HFFc6 (cell line): ENCODE results near the gene PPP1R10. TPM values are rescaled to one million over a fixed set of nuclear protein-coding genes. Genes with fewer than 3 reads are reported as not detected.

ENCODE experiments used
- DNase-seq: peaks from one replicate; pipeline ENCODE4 v3.0.0-alpha.2; 2018
- H3K27ac Mint-ChIP-seq: 2 replicates; pipeline ENCODE4 v1.8.0; 2020; ENCODE audit warnings: mild to moderate bottlenecking, mixed read lengths
- H3K27me3 Mint-ChIP-seq: 2 replicates; pipeline ENCODE4 v1.8.0; 2021; ENCODE audit warnings: mild to moderate bottlenecking, moderate library complexity, mixed read lengths; ENCODE audit not compliant: insufficient read depth
- H3K36me3 Mint-ChIP-seq: 2 replicates; pipeline ENCODE4 v1.8.0; 2021; ENCODE audit warnings: low read depth, mixed read lengths
- H3K4me1 Mint-ChIP-seq: 2 replicates; pipeline ENCODE4 v1.8.0; 2020; ENCODE audit warnings: low read depth, mixed read lengths
- H3K4me3 Mint-ChIP-seq: 2 replicates; pipeline ENCODE4 v1.8.0; 2020; ENCODE audit warnings: mild to moderate bottlenecking, moderate library complexity, mixed read lengths
- H3K9me3 Mint-ChIP-seq: 2 replicates; pipeline ENCODE4 v1.8.0; 2020; ENCODE audit warnings: mild to moderate bottlenecking, mixed read lengths
- total RNA-seq, 6 experiments: library from RNA; stranded (reverse); fragmentation: NEBNext Ultra II Directional; extraction: Animal tissue kit (Norgen Biotek cat#: 25700); gene quantifications; 2 replicates in 1 of 6; 3 replicates in 5 of 6; pipeline ENCODE4 v1.2.3, GENCODE V29; 2021
- TF ChIP-seq, protein P1 (sequence below): fragments of 200-600 bp; sonication (generic); IDR thresholded peaks from 2 replicates; pipeline ENCODE4 v1.5.0; 2021; ENCODE audit warnings: antibody characterized with exemption, mild to moderate bottlenecking

Gene PPP1R10
- total RNA-seq, 6 experiments from 2014 or later = 62.4 to 75.4 (median 71.2) TPM

DNA sequence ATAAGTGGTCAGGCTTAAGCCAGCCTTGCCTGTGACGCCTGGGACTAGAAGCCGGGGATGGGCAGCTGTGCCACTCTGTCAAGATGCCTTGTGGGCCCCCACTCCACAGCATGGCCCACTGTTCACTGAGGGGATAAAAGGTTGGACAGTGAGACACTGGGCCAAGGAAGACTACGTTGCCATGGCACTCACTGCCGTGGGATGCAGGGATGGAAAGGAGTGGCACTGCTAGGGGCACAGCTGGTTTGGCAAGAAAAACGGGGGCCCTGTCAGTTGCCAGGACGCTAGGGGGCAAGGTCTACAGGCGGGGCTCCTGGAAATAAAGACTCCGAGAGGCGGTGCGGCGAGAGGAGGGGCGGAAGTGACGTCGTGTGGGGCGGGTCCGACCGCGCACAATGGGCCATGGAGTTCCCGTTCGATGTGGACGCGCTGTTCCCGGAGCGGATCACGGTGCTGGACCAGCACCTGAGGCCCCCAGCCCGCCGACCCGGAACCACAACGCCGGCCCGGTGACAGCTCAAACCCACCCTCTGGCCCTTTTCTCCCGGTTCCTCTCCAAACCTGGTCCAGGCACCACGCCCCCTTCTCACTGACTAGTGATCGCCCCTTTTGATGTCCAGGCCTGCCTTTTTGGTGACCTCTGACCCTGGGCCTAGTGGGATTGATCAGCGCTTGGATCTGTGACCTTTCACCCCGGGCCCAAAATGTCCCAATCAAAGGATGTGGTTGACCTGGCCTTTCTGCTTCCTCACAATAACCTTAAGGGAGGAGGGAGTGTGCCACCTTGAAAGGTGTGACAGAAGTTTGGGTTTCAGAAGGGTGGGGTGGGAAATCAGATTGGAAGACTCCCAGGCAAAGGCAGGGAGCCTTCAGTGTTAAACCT is 9.7 kb upstream of the PPP1R10 start, which contains the start of gene ATAT1:
TSS of gene ATAT1 (plus strand) at position 391 of the 883 bp plus-strand sequence.
- peak within 1 kb of the TSS; percentile 88 for H3K4me3 Mint-ChIP-seq
- H3K36me3 Mint-ChIP-seq = peaks cover 29% of the 10 kb centered on the region
- peak within 1 kb of the TSS; percentile 89 for H3K27ac Mint-ChIP-seq
- DNase-seq = peak; percentile 72
- H3K4me1 Mint-ChIP-seq = peaks cover 23% of the 10 kb centered on the region
- TF ChIP-seq, protein P1, sequence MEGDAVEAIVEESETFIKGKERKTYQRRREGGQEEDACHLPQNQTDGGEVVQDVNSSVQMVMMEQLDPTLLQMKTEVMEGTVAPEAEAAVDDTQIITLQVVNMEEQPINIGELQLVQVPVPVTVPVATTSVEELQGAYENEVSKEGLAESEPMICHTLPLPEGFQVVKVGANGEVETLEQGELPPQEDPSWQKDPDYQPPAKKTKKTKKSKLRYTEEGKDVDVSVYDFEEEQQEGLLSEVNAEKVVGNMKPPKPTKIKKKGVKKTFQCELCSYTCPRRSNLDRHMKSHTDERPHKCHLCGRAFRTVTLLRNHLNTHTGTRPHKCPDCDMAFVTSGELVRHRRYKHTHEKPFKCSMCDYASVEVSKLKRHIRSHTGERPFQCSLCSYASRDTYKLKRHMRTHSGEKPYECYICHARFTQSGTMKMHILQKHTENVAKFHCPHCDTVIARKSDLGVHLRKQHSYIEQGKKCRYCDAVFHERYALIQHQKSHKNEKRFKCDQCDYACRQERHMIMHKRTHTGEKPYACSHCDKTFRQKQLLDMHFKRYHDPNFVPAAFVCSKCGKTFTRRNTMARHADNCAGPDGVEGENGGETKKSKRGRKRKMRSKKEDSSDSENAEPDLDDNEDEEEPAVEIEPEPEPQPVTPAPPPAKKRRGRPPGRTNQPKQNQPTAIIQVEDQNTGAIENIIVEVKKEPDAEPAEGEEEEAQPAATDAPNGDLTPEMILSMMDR = peak; percentile 66
- no peaks in the 10 kb centered on the region for H3K27me3 Mint-ChIP-seq
- no peaks in the 10 kb centered on the region for H3K9me3 Mint-ChIP-seq

DNA sequence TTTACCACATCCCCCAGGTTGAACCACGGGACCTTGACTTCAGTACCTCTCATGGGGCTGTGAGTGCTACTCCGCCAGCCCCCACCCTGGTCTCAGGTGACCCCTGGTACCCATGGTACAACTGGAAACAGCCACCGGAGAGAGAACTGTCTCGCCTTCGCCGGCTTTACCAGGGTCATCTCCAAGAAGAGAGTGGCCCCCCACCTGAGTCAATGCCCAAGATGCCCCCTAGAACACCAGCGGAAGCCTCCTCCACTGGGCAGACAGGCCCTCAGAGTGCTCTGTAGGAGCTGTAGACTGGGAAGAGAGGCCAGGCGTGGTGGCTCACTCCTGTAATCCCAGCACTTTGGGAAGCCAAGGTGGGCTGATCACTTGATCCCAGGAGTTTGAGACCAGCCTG is 8.5 kb upstream of the PPP1R10 start:
- H3K4me1 Mint-ChIP-seq = peaks cover 19% of the 10 kb centered on the region
- H3K36me3 Mint-ChIP-seq = peaks cover 21% of the 10 kb centered on the region

DNA sequence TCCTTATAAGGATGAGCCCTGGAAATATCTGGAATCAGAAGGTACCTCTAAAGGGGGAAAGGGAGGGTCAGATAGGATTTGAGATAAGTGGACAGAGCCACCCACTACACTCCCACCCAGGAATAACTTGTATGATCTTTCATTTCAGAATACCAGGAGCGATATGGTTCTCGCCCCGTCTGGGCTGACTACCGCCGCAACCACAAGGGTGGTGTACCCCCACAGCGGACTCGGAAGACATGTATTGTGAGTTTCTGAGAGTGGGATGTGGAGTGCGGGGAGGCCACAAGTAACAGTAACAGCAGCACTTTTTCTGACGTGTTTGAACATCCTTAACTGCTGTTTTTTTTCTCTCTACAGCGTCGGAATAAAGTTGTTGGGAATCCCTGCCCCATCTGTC is 2.5 kb upstream of the PPP1R10 start:
- TF ChIP-seq, protein P1 = no peak
- no peak for DNase-seq
- Mint-ChIP-seq H3K9me3 (peaks cover 17% of the 10 kb centered on the region), H3K27ac (peak overlapping the region; percentile 40; the same call in 1 of the 2 replicates), H3K4me3 (peak overlapping the region; percentile 97), H3K4me1 (peaks cover 39% of the 10 kb centered on the region), H3K27me3 (peaks cover 28% of the 10 kb centered on the region), H3K36me3 (peaks cover 41% of the 10 kb centered on the region)

More for the DNA sequence above, 8.5 kb upstream of the PPP1R10 start:
- Mint-ChIP-seq H3K9me3 (no peaks in the 10 kb centered on the region), H3K4me3 (no peak overlapping the region), H3K27me3 (no peaks in the 10 kb centered on the region), H3K27ac (no peak overlapping the region)
- no peak for DNase-seq
- TF ChIP-seq, protein P1 = no peak

DNA sequence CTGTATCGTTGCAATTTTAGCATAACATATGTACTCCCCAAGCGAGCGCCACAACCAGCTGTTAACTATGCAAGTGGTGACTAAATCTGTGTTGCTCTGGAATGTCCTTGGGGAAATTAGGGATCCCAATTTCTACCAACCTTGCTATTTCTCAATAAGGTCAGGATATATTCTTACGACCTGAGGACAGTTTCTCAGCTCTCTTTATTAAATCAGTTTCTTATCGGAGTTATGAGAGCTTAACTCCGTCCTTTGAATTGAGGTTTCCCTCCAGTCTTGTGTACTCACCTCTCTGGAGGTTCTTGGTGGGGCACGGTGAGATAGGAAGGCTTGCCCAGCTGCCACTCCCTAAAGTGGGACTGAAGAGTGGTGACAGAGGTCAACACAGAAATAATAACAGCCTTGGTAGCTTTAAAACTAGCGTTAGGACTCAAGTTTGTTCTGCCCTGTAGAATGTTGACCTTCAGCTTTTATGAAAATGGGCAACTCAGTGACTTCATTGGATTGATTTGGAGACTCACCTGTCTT is 1.3 kb upstream of the PPP1R10 start:
- H3K36me3 Mint-ChIP-seq = peaks cover 50% of the 10 kb centered on the region
- no peak for DNase-seq
- H3K27me3 Mint-ChIP-seq = peaks cover 32% of the 10 kb centered on the region
- H3K27ac Mint-ChIP-seq = peak overlapping the region; percentile 99
- H3K4me1 Mint-ChIP-seq = peaks cover 51% of the 10 kb centered on the region
- H3K4me3 Mint-ChIP-seq = peak overlapping the region; percentile 97
- TF ChIP-seq, protein P1 = no peak
- peaks cover 17% of the 10 kb centered on the region for H3K9me3 Mint-ChIP-seq

DNA sequence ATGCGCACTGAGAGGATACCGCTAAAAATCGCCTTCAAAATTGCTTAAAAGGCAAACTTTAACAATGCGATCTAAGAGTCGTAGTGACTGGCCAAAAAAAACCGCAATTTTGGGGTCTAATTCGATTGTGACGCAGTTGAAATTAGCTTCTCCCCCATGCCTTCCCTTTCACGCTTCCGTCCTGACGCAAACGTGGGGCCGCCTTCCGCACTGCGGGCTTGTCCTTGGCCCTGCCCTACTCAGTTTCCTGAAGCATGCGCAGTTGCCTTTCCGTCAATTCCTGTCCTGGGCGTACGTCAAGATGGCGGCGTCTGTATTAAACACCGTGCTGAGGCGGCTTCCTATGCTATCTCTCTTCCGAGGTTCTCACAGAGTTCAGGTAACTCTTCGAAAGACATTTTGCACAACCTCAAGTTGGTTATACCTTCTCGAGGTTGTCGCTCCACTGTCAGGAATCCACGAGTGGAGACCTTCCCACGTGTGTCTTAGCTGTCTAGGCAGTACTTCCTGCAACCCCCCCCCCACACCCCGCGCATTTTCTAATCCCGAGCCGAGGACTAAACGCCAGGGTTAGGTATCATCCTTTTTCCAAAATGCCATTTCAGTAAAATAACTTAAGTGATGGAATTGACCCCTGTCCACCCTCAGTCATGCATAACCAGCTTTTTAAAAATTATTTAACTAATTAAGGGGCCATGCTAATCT is 674 bp upstream of the PPP1R10 start, which contains the start of gene MRPS18B:
TSS of gene MRPS18B (plus strand) at position 276 of the 705 bp plus-strand sequence. CDS start at position 302, 26 bp downstream.
- peaks cover 57% of the 10 kb centered on the region for H3K4me1 Mint-ChIP-seq
- H3K9me3 Mint-ChIP-seq = peaks cover 17% of the 10 kb centered on the region
- TF ChIP-seq, protein P1 = no peak
- peaks cover 50% of the 10 kb centered on the region for H3K36me3 Mint-ChIP-seq
- H3K27ac Mint-ChIP-seq = peak within 1 kb of the TSS; percentile 99
- H3K27me3 Mint-ChIP-seq = peaks cover 32% of the 10 kb centered on the region
- H3K4me3 Mint-ChIP-seq = peak within 1 kb of the TSS; percentile 97
- peak; percentile 98 for DNase-seq
